ENCODE data around the gene JTB. TPM values are rescaled to one million over a fixed set of nuclear protein-coding genes. Genes with fewer than 3 reads are reported as not detected.

Gene JTB
- total RNA-seq, 4 donors from 2014 or later = 179 to 218 (median 201) TPM

DNA sequence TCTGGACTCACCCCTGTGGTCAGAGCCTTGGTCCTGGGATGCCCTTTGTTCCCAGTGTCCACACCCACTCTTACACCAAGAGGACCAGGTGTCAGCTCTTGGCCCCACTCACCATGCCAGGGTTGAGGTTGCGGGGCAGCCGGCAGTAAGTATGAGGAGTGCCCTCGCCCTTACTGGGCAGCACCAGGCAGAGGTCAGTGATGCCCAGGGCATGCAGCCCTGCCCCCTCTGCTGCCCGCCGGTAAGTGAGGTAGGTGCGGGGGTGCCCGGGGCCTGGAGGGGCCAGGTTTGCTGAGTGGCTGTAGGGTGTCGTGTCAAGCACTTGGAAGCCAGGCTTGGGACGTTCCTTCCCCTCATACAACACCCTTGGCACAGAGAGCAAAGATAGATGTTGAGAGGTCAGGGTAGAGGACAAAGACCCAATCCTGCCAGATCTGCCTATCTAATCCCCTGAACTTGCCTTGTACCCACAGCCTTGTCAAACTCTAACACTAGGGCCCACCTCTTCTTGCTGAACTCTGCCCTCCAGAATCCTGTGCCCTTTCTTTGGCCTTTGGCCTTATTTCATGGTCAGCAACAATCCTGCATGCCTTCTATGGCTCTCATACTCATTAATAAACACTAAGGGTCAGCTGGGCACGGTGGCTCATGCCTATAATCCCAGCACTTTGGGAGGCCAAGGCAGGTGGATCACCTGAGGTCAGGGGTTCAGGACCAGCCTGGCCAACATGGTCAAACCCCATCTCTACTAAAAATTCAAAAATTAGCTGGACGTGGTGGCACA lies 34.5 kb downstream of the JTB start:
- DNase-seq (ENCODE audit: low spot score in 2 of 2) = no peak
- intact Hi-C loops (cut with DNase I; ENCODE audit: low total_unique reads) = no loop called here
- TF ChIP-seq POLR2A (IDR thresholded peaks at IDR 0.05) = no peak
- TF ChIP-seq, protein P1, sequence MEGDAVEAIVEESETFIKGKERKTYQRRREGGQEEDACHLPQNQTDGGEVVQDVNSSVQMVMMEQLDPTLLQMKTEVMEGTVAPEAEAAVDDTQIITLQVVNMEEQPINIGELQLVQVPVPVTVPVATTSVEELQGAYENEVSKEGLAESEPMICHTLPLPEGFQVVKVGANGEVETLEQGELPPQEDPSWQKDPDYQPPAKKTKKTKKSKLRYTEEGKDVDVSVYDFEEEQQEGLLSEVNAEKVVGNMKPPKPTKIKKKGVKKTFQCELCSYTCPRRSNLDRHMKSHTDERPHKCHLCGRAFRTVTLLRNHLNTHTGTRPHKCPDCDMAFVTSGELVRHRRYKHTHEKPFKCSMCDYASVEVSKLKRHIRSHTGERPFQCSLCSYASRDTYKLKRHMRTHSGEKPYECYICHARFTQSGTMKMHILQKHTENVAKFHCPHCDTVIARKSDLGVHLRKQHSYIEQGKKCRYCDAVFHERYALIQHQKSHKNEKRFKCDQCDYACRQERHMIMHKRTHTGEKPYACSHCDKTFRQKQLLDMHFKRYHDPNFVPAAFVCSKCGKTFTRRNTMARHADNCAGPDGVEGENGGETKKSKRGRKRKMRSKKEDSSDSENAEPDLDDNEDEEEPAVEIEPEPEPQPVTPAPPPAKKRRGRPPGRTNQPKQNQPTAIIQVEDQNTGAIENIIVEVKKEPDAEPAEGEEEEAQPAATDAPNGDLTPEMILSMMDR (IDR thresholded peaks at IDR 0.05) = no peak
- WGBS, 2 donors = 87 to 89% methylated on average over 9 to 11 of the region's 11 CpGs
- no peak overlapping the region for H3K4me3 ChIP-seq (ENCODE audit: low read depth, poor library complexity, severe bottlenecking)

DNA sequence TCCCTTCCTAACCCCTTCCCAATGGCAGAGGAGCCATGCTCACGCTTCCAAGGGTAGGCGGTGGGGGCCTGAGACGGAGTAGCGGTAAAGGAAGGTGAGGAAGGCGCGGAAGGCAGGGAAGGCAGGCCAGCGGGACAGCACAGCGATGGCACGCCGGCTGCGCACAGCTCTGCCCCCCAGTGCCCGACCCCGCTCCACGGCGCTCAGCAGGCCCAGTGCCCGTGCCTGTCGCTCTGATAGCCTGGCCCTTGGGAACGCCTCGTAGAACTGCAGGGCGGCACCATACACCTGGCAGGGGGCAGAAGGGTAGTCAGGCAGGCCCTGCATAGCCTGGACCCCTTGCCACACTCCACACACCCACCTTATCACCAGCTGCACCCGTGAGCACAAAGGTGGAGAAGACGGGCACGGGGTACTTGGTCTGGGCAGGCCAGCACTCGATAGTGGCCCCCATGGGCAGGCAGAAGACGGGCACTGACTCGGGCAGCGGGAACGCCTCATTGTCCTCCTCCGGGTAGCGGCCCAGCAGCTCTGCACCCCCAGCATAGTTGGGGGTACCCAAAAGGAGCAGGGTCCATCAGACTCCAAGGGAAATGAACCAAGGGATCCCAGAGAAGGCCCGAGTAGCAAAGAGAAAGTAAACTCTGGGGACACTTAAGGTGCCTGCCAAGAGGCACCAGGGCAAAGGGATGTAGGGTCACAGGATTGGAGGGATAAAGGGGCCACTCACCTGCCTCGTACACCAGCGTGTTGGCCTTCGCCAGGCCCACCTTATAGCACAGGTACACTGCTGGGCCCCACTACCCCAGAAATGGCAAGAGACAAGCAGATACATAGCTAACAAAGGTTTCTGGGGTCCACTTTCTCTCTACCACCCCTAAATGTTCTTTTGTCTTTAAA lies 35.4 kb downstream of the JTB start:
- intact Hi-C loops (cut with DNase I; ENCODE audit: low total_unique reads) = no loop called here
- no peak for DNase-seq (ENCODE audit: low spot score in 2 of 2)
- TF ChIP-seq, protein P1 (IDR thresholded peaks at IDR 0.05) = no peak
- no peak for TF ChIP-seq POLR2A (IDR thresholded peaks at IDR 0.05)
- H3K4me3 ChIP-seq (ENCODE audit: low read depth, poor library complexity, severe bottlenecking) = no peak overlapping the region
- WGBS, 2 donors = 93 to 94% methylated on average over 30 to 34 of the region's 34 CpGs

DNA sequence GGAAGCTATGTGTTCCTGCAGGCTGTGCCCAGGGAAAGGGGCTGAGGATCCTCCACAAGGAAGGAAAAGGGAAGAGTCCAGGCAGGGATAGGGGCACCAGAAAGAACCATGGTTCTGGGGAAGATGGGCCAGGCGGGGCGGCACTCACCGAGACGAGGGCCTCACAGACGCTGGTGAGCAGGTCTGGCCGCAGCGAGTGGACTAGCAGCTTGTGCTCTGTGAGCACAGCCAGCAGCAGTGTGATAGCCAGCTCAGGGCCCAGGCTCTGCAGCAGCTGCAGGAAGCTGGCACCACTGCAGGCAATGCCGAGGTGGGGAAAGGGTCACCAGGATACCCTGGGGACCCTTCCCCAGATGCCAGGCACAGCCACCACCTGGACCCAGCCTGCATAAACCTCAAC lies 36.7 kb downstream of the JTB start:
- TF ChIP-seq POLR2A (IDR thresholded peaks at IDR 0.05) = no peak
- TF ChIP-seq, protein P1 (IDR thresholded peaks at IDR 0.05) = no peak

DNA sequence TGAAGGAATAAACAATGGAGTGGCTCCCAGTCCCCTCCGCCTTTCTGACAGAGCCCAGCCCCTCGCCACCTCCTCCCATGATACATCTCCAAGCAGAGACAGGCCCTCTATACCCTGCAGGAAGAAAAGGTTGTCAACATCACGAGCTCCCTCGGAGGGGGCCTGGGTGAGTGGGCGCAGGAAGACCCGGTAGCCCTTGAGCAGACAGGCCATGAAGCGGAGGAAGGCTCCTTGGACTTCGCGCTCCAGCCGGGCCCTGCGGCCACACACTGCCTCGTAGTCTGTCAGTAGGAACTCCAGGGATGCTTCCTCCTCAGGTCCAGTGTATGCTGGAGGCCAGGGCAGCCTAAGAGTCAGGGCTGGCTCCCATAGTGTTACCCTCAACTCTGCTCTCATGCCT lies 38.0 kb downstream of the JTB start:
- H3K4me3 ChIP-seq (ENCODE audit: low read depth, poor library complexity, severe bottlenecking) = no peak overlapping the region
- intact Hi-C loops (cut with DNase I; ENCODE audit: low total_unique reads) = no loop called here
- no peak for DNase-seq (ENCODE audit: low spot score in 2 of 2)
- no peak for TF ChIP-seq POLR2A (IDR thresholded peaks at IDR 0.05)
- TF ChIP-seq, protein P1 (IDR thresholded peaks at IDR 0.05) = no peak
- WGBS, 2 donors = 80 to 92% methylated on average over 3 to 12 of the region's 12 CpGs

More for the DNA sequence above, 36.7 kb downstream of the JTB start:
- 92 to 97% methylated on average over 8 of the region's 8 CpGs for WGBS, 2 donors
- no peak overlapping the region for H3K4me3 ChIP-seq (ENCODE audit: low read depth, poor library complexity, severe bottlenecking)
- intact Hi-C loops (cut with DNase I; ENCODE audit: low total_unique reads) = no loop called here
- DNase-seq (ENCODE audit: low spot score in 2 of 2) = no peak

DNA sequence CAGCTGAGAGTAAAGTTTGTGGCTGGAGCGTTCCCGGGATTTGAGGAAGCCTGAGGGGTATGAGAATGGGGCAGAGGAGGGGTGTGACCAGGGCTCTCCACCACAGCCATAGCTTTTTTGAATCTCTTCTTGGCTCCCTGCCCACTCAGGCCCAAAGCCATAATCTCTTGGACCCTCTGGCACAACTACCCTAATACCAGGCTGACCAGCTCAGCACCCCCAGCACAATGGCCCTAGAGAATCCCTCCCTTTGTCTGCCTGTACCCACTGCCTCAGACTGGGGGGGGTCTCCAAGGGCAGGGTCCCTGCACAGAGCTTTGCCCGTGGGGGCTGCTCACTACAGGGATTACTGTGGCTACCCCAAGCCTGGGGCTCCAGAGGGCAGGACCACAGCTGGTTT lies 38.5 kb downstream of the JTB start:
- no peak for DNase-seq (ENCODE audit: low spot score in 2 of 2)
- no peak for TF ChIP-seq POLR2A (IDR thresholded peaks at IDR 0.05)
- TF ChIP-seq, protein P1 (IDR thresholded peaks at IDR 0.05) = no peak

More for the DNA sequence above, 38.5 kb downstream of the JTB start:
- WGBS, 2 donors = 77 to 87% methylated on average over 3 of the region's 3 CpGs
- H3K4me3 ChIP-seq (ENCODE audit: low read depth, poor library complexity, severe bottlenecking) = no peak overlapping the region
- intact Hi-C loops (cut with DNase I; ENCODE audit: low total_unique reads) = no loop called here

All from lower leg skin (tissue), 4 donors.